HepG2 (cell line): ENCODE data around the gene PIK3R1. TPM values are rescaled to one million over a fixed set of nuclear protein-coding genes. Genes with fewer than 3 reads are reported as not detected.
A peak's percentile ranks its signal among the peaks of the same experiment; 100 is the strongest.

ENCODE experiments used
- ARNT ChIP-seq: fragments of 450-650 bp; IDR thresholded peaks from 2 replicates; pipeline ENCODE4 v1.6.1; 2017
- ATF6 ChIP-seq: sonication (generic); formaldehyde crosslinking; conservative IDR thresholded peaks from 2 replicates; pipeline ENCODE4 v1.4.0; 2020; ENCODE audit warnings: missing genetic modification reagents
- EED ChIP-seq: sonication (generic); formaldehyde crosslinking; IDR thresholded peaks from 2 replicates; pipeline ENCODE4 v1.5.0; 2020; ENCODE audit warnings: mild to moderate bottlenecking, missing genetic modification reagents
- ETV5 ChIP-seq: IDR thresholded peaks from 2 replicates; pipeline ENCODE4 v1.6.1; 2018; ENCODE audit warnings: missing biosample characterization, missing genetic modification reagents, inconsistent platforms, borderline replicate concordance
- HBP1 ChIP-seq: IDR thresholded peaks from 2 replicates; pipeline ENCODE4 v1.6.1; 2016; ENCODE audit warnings: low read depth, control low read depth
- KAT7 ChIP-seq: IDR thresholded peaks from 2 replicates; pipeline ENCODE4 v1.6.1; 2018; ENCODE audit warnings: borderline replicate concordance, missing compliant biosample characterization
- MAX ChIP-seq: IDR thresholded peaks from 2 replicates; pipeline ENCODE4 v1.6.1; 2012; ENCODE audit warnings: inconsistent platforms
- MLXIP ChIP-seq: sonication (generic); formaldehyde crosslinking; IDR thresholded peaks from 2 replicates; pipeline ENCODE4 v1.9.0; 2021; ENCODE audit warnings: missing genetic modification reagents, borderline replicate concordance
- NR2C2 ChIP-seq: sonication (generic); formaldehyde crosslinking; IDR thresholded peaks from 2 replicates; pipeline ENCODE4 v1.4.0; 2020; ENCODE audit warnings: missing genetic modification reagents, mild to moderate bottlenecking, moderate library complexity, borderline replicate concordance
- RARG ChIP-seq: sonication (generic); formaldehyde crosslinking; IDR thresholded peaks from 2 replicates; pipeline ENCODE4 v1.4.0; 2020; ENCODE audit warnings: low read depth, mild to moderate bottlenecking, missing genetic modification reagents
- SIN3A ChIP-seq: IDR thresholded peaks from 2 replicates; pipeline ENCODE4 v1.6.1; 2011; ENCODE audit warnings: low read depth, mild to moderate bottlenecking, control low read depth, low read length, borderline replicate concordance
- SOX13 ChIP-seq, 3 experiments: fragments of 450-650 bp in 1 of 3; sonication (generic) in 1 of 3; formaldehyde crosslinking in 1 of 3; IDR thresholded peaks in 2 of 3; conservative IDR thresholded peaks in 1 of 3; 2 replicates each; pipeline versions ENCODE4 v1.5.0 to v1.6.1; 2016 to 2020; ENCODE audit warnings: antibody characterized with exemption in 1 of 3, mild to moderate bottlenecking in 1 of 3, missing compliant biosample characterization in 1 of 3, missing genetic modification reagents in 1 of 3, moderate library complexity in 1 of 3
- ZBTB33 ChIP-seq: sonication (generic); formaldehyde crosslinking; IDR thresholded peaks from 2 replicates; pipeline ENCODE4 v1.4.0; 2020; ENCODE audit warnings: missing genetic modification reagents
- ZC3H13 ChIP-seq: sonication (generic); formaldehyde crosslinking; IDR thresholded peaks from 2 replicates; pipeline ENCODE4 v1.8.1; 2023; ENCODE audit warnings: mild to moderate bottlenecking, missing genetic modification reagents, moderate library complexity
- ZGPAT ChIP-seq: IDR thresholded peaks from 2 replicates; pipeline ENCODE4 v1.6.1; 2016; ENCODE audit warnings: mild to moderate bottlenecking
- ZNF230 ChIP-seq: sonication (generic); formaldehyde crosslinking; IDR thresholded peaks from 2 replicates; pipeline ENCODE4 v1.4.0; 2020; ENCODE audit warnings: mild to moderate bottlenecking, missing genetic modification reagents
- ZNF234 ChIP-seq: sonication (generic); formaldehyde crosslinking; conservative IDR thresholded peaks from 2 replicates; pipeline ENCODE4 v1.5.1; 2020; ENCODE audit warnings: mild to moderate bottlenecking, missing genetic modification reagents
- ZNF367 ChIP-seq: sonication (generic); formaldehyde crosslinking; IDR thresholded peaks from 2 replicates; pipeline ENCODE4 v1.4.0; 2020; ENCODE audit warnings: missing genetic modification reagents, borderline replicate concordance
- ZNF891 ChIP-seq: sonication (generic); formaldehyde crosslinking; IDR thresholded peaks from 2 replicates; pipeline ENCODE4 v1.5.0; 2020; ENCODE audit warnings: mild to moderate bottlenecking, missing genetic modification reagents
- ZSCAN21 ChIP-seq: sonication (generic); formaldehyde crosslinking; IDR thresholded peaks from 2 replicates; pipeline ENCODE4 v1.8.0; 2022; ENCODE audit warnings: mild to moderate bottlenecking, missing genetic modification reagents, moderate library complexity, borderline replicate concordance
- polyA plus RNA-seq, 8 experiments: library from polyadenylated mRNA; depleted of rRNA in 3 of 8; stranded (reverse) in 7 of 8; unstranded in 1 of 8; fragments of >200 nt; fragmentation: Illumina TruSeq in 4 of 8; extraction: Trizol in 4 of 8; gene quantifications; 2 replicates each; pipeline versions ENCODE4 v1.2.1 to v1.2.3, GENCODE V29; 2011 to 2016; ENCODE audit warnings: low read depth in 4 of 8, missing spikeins in 1 of 8, mixed read lengths in 1 of 8; ENCODE audit not compliant: insufficient read depth in 1 of 8
- total RNA-seq, 5 experiments: library from RNA; depleted of rRNA; stranded (reverse); fragments of >200 nt; fragmentation: Illumina TruSeq; extraction: Trizol; gene quantifications; 2 replicates each; pipeline ENCODE4 v1.2.3, GENCODE V29; 2016; ENCODE audit warnings: low read depth in 1 of 5

Gene PIK3R1
- total and polyA plus RNA-seq, 2 of the 13 experiments (the other 11 are each of a cell fraction or from before 2014, with no cell fraction given), result 8.4 to 21.3 TPM

- TF ChIP-seq ZBTB33 (no peak), RARG (CRISPR knock-in tag) (no peak), ZNF234 (no peak), ZSCAN21 (CRISPR knock-in tag) (no peak), ZNF230 (CRISPR knock-in tag) (no peak), ETV5 (CRISPR knock-in tag) (peak; percentile 77; the same call in 1 of the 2 replicates), ARNT (no peak), ATF6 (CRISPR knock-in tag) (no peak), MLXIP (CRISPR knock-in tag) (no peak), ZNF891 (CRISPR knock-in tag) (no peak), ZNF367 (CRISPR knock-in tag) (no peak), MAX (no peak; the same call in 1 of the 2 replicates), KAT7 (CRISPR knock-in tag) (0 out of 2 replicates have a peak, but pooled peaks have one; percentile 62), NR2C2 (CRISPR knock-in tag) (no peak), SIN3A (no peak), HBP1 (no peak), ZC3H13 (no peak), ZGPAT (0 out of 2 replicates have a peak, but pooled peaks have one; percentile 21), SOX13 (IDR thresholded peaks at IDR 0.05) (peak; percentile 54; the same call in 1 of the 2 replicates), SOX13 (CRISPR knock-in tag; conservative IDR thresholded peaks at IDR 0.05 in 1 of 2, IDR thresholded peaks at IDR 0.05 in 1 of 2) (peak in 1 of 2 experiments; percentile 59; a peak in 1 of 4 replicates), EED (CRISPR knock-in tag) (no peak)
These were observed 55.6 kb downstream of the PIK3R1 start (continued) for GRCh38 chr5:68271124-68271523.
